CD1c-positive myeloid dendritic cell (primary cell): Measurements from ENCODE around the gene LARGE1.

ENCODE experiments used
- DNase-seq: peaks from one replicate; pipeline ENCODE4 v3.0.0-alpha.2; 2016; ENCODE audit errors: extremely low spot score

LARGE1 gene

GRCh38 chr22:33854724-33855123 is 65.6 kb downstream of the LARGE1 start:
- DNase-seq: no peak

- peak; percentile 2 for DNase-seq
These were observed 66.8 kb downstream of the LARGE1 start for GRCh38 chr22:33853200-33854097.

- no peak for DNase-seq
These were observed 68.4 kb downstream of the LARGE1 start for GRCh38 chr22:33851821-33852384.

GRCh38 chr22:33851240-33851639 is 69.0 kb downstream of the LARGE1 start:
- DNase-seq: no peak

- no peak for DNase-seq
These were observed 69.6 kb downstream of the LARGE1 start for GRCh38 chr22:33850724-33851123.

GRCh38 chr22:33850193-33850592 is 70.1 kb downstream of the LARGE1 start:
- no peak for DNase-seq

- DNase-seq: no peak
These were observed 72.0 kb downstream of the LARGE1 start for GRCh38 chr22:33848251-33848650.

GRCh38 chr22:33844273-33844672 is 76.0 kb downstream of the LARGE1 start:
- DNase-seq: no peak

GRCh38 chr22:33842421-33843094 is 77.7 kb downstream of the LARGE1 start:
- DNase-seq: no peak

GRCh38 chr22:33842006-33842354 is 78.3 kb downstream of the LARGE1 start:
- no peak for DNase-seq

- DNase-seq: no peak
These were observed 78.8 kb downstream of the LARGE1 start for GRCh38 chr22:33841281-33842005.

- DNase-seq: no peak
These were observed 81.6 kb downstream of the LARGE1 start for GRCh38 chr22:33838644-33839043.

GRCh38 chr22:33837826-33838225 is 82.5 kb downstream of the LARGE1 start:
- no peak for DNase-seq

GRCh38 chr22:33835265-33835664 is 85.0 kb downstream of the LARGE1 start:
- DNase-seq: no peak

GRCh38 chr22:33832558-33833151 is 87.6 kb downstream of the LARGE1 start:
- DNase-seq: no peak

GRCh38 chr22:33831651-33832050 is 88.6 kb downstream of the LARGE1 start:
- DNase-seq: no peak

- no peak for DNase-seq
These were observed 89.1 kb downstream of the LARGE1 start for GRCh38 chr22:33831207-33831606.

- no peak for DNase-seq
These were observed 90.6 kb downstream of the LARGE1 start for GRCh38 chr22:33829546-33830280.

- DNase-seq: no peak
These were observed 92.0 kb downstream of the LARGE1 start for GRCh38 chr22:33828302-33828701.

- no peak for DNase-seq
These were observed 94.5 kb downstream of the LARGE1 start for GRCh38 chr22:33825761-33826160.

- DNase-seq: no peak
These were observed 96.7 kb downstream of the LARGE1 start for GRCh38 chr22:33823552-33823951.
